H1 (cell line): ENCODE measurements around the gene IGF2R. TPM values are rescaled to one million over a fixed set of nuclear protein-coding genes. Genes with fewer than 3 reads are reported as not detected.

Experiments
- CTCF ChIA-PET: fragments of 300-600 bp; sonication (Branson Sonifier 250); formaldehyde crosslinking; loops from one replicate; lab custom pipeline; 2021; ENCODE audit not compliant: partially characterized antibody; lab: Charles Lee
- POLR2A ChIA-PET: fragments of 300-600 bp; sonication (Branson Sonifier 250); formaldehyde crosslinking; loops from one replicate; lab custom pipeline; 2021; ENCODE audit warnings: inconsistent platforms; ENCODE audit not compliant: partially characterized antibody; lab: Charles Lee
- DNase-seq, 2 experiments: peaks; one replicate each; pipeline versions ENCODE4 v3.0.0 to v3.0.0-alpha.2; 2010 to 2022; ENCODE audit warnings: low spot score in 2 of 2, low read depth in 1 of 2, mixed read lengths in 1 of 2
- FAIRE-seq: peaks from 2 replicates; lab custom pipeline; 2011; peaks lifted over from hg19 to GRCh38; lab: Jason Lieb, UNC
- H2AFZ ChIP-seq: 2 replicates; pipeline ENCODE4 v1.8.1; 2012; ENCODE audit warnings: low read length, inconsistent platforms
- H2AK5ac ChIP-seq: 2 replicates; pipeline ENCODE4 v1.6.1; 2013; ENCODE audit warnings: low read depth, low read length
- H2BK120ac ChIP-seq: replicated peaks from 2 replicates; pipeline ENCODE3; 2013; ENCODE audit warnings: low read depth, low read length, inconsistent platforms
- H2BK12ac ChIP-seq: 2 replicates; pipeline ENCODE4 v1.6.1; 2013; ENCODE audit warnings: low read depth, low read length
- H2BK15ac ChIP-seq: 2 replicates; pipeline ENCODE4 v1.6.1; 2013; ENCODE audit warnings: low read length
- H2BK20ac ChIP-seq: 2 replicates; pipeline ENCODE4 v1.6.1; 2013; ENCODE audit warnings: low read length
- H2BK5ac ChIP-seq: 2 replicates; pipeline ENCODE4 v1.6.1; 2013; ENCODE audit warnings: low read depth, low read length
- H3K14ac ChIP-seq: 2 replicates; pipeline ENCODE4 v1.6.1; 2013; ENCODE audit warnings: inconsistent platforms; ENCODE audit not compliant: insufficient read length
- H3K18ac ChIP-seq: 2 replicates; pipeline ENCODE4 v1.6.1; 2013; ENCODE audit warnings: low read length; ENCODE audit errors: extremely low read depth
- H3K23ac ChIP-seq: 2 replicates; pipeline ENCODE4 v1.6.1; 2013; ENCODE audit warnings: inconsistent platforms; ENCODE audit not compliant: insufficient read length
- H3K23me2 ChIP-seq: 2 replicates; pipeline ENCODE4 v1.6.1; 2013; ENCODE audit warnings: low read depth, low read length
- H3K27ac ChIP-seq: 2 replicates; pipeline ENCODE4 v1.6.1; 2011; ENCODE audit warnings: low read depth, low read length, inconsistent platforms
- H3K27me3 ChIP-seq, 4 experiments: replicated peaks in 1 of 4; 1 replicate in 1 of 4; 2 replicates in 3 of 4; pipeline versions ENCODE4 v1.6.1 to v1.8.1; 2011 to 2013; ENCODE audit warnings: low read length in 3 of 4, mild to moderate bottlenecking in 3 of 4, inconsistent platforms in 2 of 4, mixed read lengths in 2 of 4, moderate library complexity in 1 of 4; ENCODE audit not compliant: control insufficient read depth in 3 of 4, insufficient read depth in 3 of 4; ENCODE audit errors: extremely low read depth in 1 of 4
- H3K36me3 ChIP-seq, 4 experiments: 2 replicates each; pipeline versions ENCODE4 v1.6.1 to v1.8.1; 2011 to 2013; ENCODE audit warnings: mild to moderate bottlenecking in 4 of 4, low read length in 3 of 4, moderate library complexity in 2 of 4, control low read depth in 1 of 4, inconsistent platforms in 1 of 4; ENCODE audit not compliant: insufficient read depth in 4 of 4, control insufficient read depth in 2 of 4
- H3K4ac ChIP-seq: replicated peaks from 2 replicates; pipeline ENCODE3; 2013; ENCODE audit warnings: low read length, low read depth, mixed read lengths, inconsistent platforms; ENCODE audit not compliant: insufficient read length
- H3K4me1 ChIP-seq, 4 experiments: replicated peaks in 1 of 4; 1 replicate in 1 of 4; 2 replicates in 3 of 4; pipeline versions ENCODE4 v1.6.1 to v1.8.1; 2011 to 2013; ENCODE audit warnings: low read length in 3 of 4, inconsistent platforms in 2 of 4, mixed read lengths in 1 of 4; ENCODE audit not compliant: insufficient read depth in 4 of 4, control insufficient read depth in 3 of 4
- H3K4me2 ChIP-seq, 2 experiments: 2 replicates each; pipeline versions ENCODE4 v1.6.1 to v1.8.1; 2011 to 2013; ENCODE audit warnings: low read depth in 2 of 2, low read length in 2 of 2, control low read depth in 1 of 2, inconsistent platforms in 1 of 2, mild to moderate bottlenecking in 1 of 2; ENCODE audit not compliant: insufficient read depth in 1 of 2
- H3K4me3 ChIP-seq, 4 experiments: fragments of 200-600, 300-600 bp in 1 of 4; sonication (generic), shearing (Covaris generic), sonication (Bioruptor Twin) in 1 of 4; 2 replicates each; pipeline versions ENCODE4 v1.5.1 to v1.8.1; 2011 to 2016; ENCODE audit warnings: low read length in 4 of 4, low read depth in 3 of 4, control low read depth in 2 of 4, inconsistent platforms in 2 of 4, mild to moderate bottlenecking in 2 of 4, mixed read lengths in 1 of 4, moderate library complexity in 1 of 4; ENCODE audit not compliant: insufficient read depth in 2 of 4; ENCODE audit errors: extremely low read depth in 1 of 4
- H3K56ac ChIP-seq: replicated peaks from 2 replicates; pipeline ENCODE3; 2013; ENCODE audit warnings: low read depth, mild to moderate bottlenecking, mixed read lengths, low read length, inconsistent platforms; ENCODE audit not compliant: insufficient read length
- H3K79me1 ChIP-seq: 2 replicates; pipeline ENCODE4 v1.6.1; 2013; ENCODE audit warnings: low read depth, low read length, control low read depth
- H3K79me2 ChIP-seq, 2 experiments: 2 replicates each; pipeline versions ENCODE4 v1.6.1 to v1.8.1; 2012 to 2013; ENCODE audit warnings: low read length in 2 of 2, mild to moderate bottlenecking in 2 of 2, inconsistent platforms in 1 of 2; ENCODE audit not compliant: insufficient read depth in 2 of 2, control insufficient read depth in 1 of 2
- H3K9ac ChIP-seq, 4 experiments: replicated peaks in 1 of 4; 1 replicate in 1 of 4; 2 replicates in 3 of 4; pipeline versions ENCODE4 v1.6.1 to v1.8.1; 2011 to 2013; ENCODE audit warnings: low read depth in 3 of 4, low read length in 3 of 4, control low read depth in 2 of 4, mild to moderate bottlenecking in 2 of 4, moderate library complexity in 2 of 4, inconsistent platforms in 1 of 4; ENCODE audit errors: extremely low read depth in 1 of 4
- H3K9me3 ChIP-seq, 2 experiments: 2 replicates each; pipeline versions ENCODE4 v1.6.1 to v1.8.1; 2012 to 2013; ENCODE audit warnings: mild to moderate bottlenecking in 2 of 2, moderate library complexity in 2 of 2, control low read depth in 1 of 2, inconsistent platforms in 1 of 2, low read depth in 1 of 2, low read length in 1 of 2, mixed read lengths in 1 of 2; ENCODE audit not compliant: insufficient read depth in 2 of 2
- H4K20me1 ChIP-seq, 2 experiments: replicated peaks in 1 of 2; 2 replicates each; pipeline versions ENCODE3 to v1.8.1; 2011 to 2013; ENCODE audit warnings: inconsistent platforms in 2 of 2, low read length in 2 of 2, mild to moderate bottlenecking in 1 of 2; ENCODE audit not compliant: insufficient read depth in 2 of 2, control insufficient read depth in 1 of 2
- H4K5ac ChIP-seq: 2 replicates; pipeline ENCODE4 v1.6.1; 2013; ENCODE audit warnings: low read length, low read depth, mixed read lengths, inconsistent platforms; ENCODE audit not compliant: insufficient read length
- H4K8ac ChIP-seq: 2 replicates; pipeline ENCODE4 v1.8.0; 2013; ENCODE audit warnings: mild to moderate bottlenecking, moderate library complexity, low read length, inconsistent platforms; ENCODE audit not compliant: insufficient read depth; ENCODE audit errors: extremely low read depth
- H4K91ac ChIP-seq: replicated peaks from 2 replicates; pipeline ENCODE3; 2013; ENCODE audit warnings: low read length, mixed read lengths, inconsistent platforms; ENCODE audit not compliant: insufficient read length
- EGR1 ChIP-seq: IDR thresholded peaks from 2 replicates; pipeline ENCODE4 v1.6.1; 2011; ENCODE audit warnings: low read depth, low read length, borderline replicate concordance
- HDAC2 ChIP-seq, 2 experiments: fragments of 300-600 bp in 1 of 2; sonication (generic) in 1 of 2; IDR thresholded peaks; 2 replicates each; pipeline ENCODE4 v1.6.1; 2011 to 2012; ENCODE audit warnings: low read depth in 2 of 2, low read length in 2 of 2, mild to moderate bottlenecking in 2 of 2, moderate library complexity in 2 of 2, borderline replicate concordance in 1 of 2, inconsistent platforms in 1 of 2
- KDM4A ChIP-seq: IDR thresholded peaks from one replicate; pipeline ENCODE4 v1.7.1; 2012; ENCODE audit warnings: low read depth, mild to moderate bottlenecking, moderate library complexity, low read length, inconsistent platforms; ENCODE audit not compliant: severe bottlenecking
- KDM5A ChIP-seq: fragments of 200-600 bp; IDR thresholded peaks from 2 replicates; pipeline ENCODE4 v1.7.1; 2012; ENCODE audit warnings: mild to moderate bottlenecking, low read length, inconsistent platforms, mixed read lengths
- MAFK ChIP-seq: IDR thresholded peaks from 2 replicates; pipeline ENCODE4 v1.6.1; 2012; ENCODE audit warnings: low read depth, mild to moderate bottlenecking, improper control_type of control experiment, low read length
- NANOG ChIP-seq: IDR thresholded peaks from 2 replicates; pipeline ENCODE4 v1.6.1; 2011; ENCODE audit warnings: low read length, low read depth, mild to moderate bottlenecking, inconsistent platforms; ENCODE audit not compliant: insufficient read depth, poor library complexity, severe bottlenecking
- POLR2AphosphoS5 ChIP-seq: IDR thresholded peaks from 2 replicates; pipeline ENCODE4 v1.6.1; 2011; ENCODE audit warnings: low read depth, low read length
- RAD21 ChIP-seq, 2 experiments: IDR thresholded peaks in 1 of 2; conservative IDR thresholded peaks in 1 of 2; 2 replicates each; pipeline ENCODE4 v1.6.1; 2011; ENCODE audit warnings: low read depth in 2 of 2, low read length in 2 of 2, improper control_type of control experiment in 1 of 2, inconsistent platforms in 1 of 2, mild to moderate bottlenecking in 1 of 2, moderate library complexity in 1 of 2
- RBBP5 ChIP-seq: IDR thresholded peaks from 2 replicates; pipeline ENCODE4 v1.7.1; 2012; ENCODE audit warnings: low read depth, mild to moderate bottlenecking, inconsistent platforms, low read length, moderate library complexity, borderline replicate concordance
- SIRT6 ChIP-seq: IDR thresholded peaks from one replicate; pipeline ENCODE4 v1.7.1; 2012; ENCODE audit warnings: low read length, inconsistent platforms
- TBP ChIP-seq: IDR thresholded peaks from 2 replicates; pipeline ENCODE4 v1.6.1; 2011; ENCODE audit warnings: low read depth, low read length, improper control_type of control experiment
- TCF12 ChIP-seq: IDR thresholded peaks from 2 replicates; pipeline ENCODE4 v1.6.1; 2011; ENCODE audit warnings: low read depth, mild to moderate bottlenecking, low read length
- WGBS, 2 experiments: shearing (Covaris generic) in 1 of 2; methylation state at CpG; one replicate each; pipeline versions ENCODE4 v1.1.6 to v1.1.7; 2013 to 2015; ENCODE audit warnings: low lambda C conversion rate in 2 of 2, mixed read lengths in 2 of 2, inconsistent platforms in 1 of 2, low coverage in 1 of 2, missing lambda C conversion rate in 1 of 2; ENCODE audit not compliant: insufficient replicate concordance in 2 of 2, insufficient coverage in 1 of 2, insufficient read length in 1 of 2; ENCODE audit errors: extremely low coverage in 1 of 2, missing lambda C conversion rate in 1 of 2; 5-methylcytosine and 5-hydroxymethylcytosine counted together
- polyA plus RNA-seq, 7 experiments: library from polyadenylated mRNA; depleted of rRNA in 3 of 7; stranded (reverse) in 5 of 7; unstranded in 2 of 7; fragments of >200 nt in 5 of 7; fragments of 200-250 nt in 2 of 7; gene quantifications; 1 replicate in 5 of 7; 2 replicates in 1 of 7; 4 replicates in 1 of 7; pipeline versions ENCODE4 v1.2.1 to v1.2.3, GENCODE V29; 2011 to 2013; ENCODE audit warnings: missing spikeins in 2 of 7, mixed read lengths in 2 of 7
- total RNA-seq: library from RNA; stranded (reverse); fragmentation: NEBNext Ultra II Directional; extraction: Animal tissue kit (Norgen Biotek cat#: 25700); gene quantifications from 2 replicates; pipeline ENCODE4 v1.2.1, GENCODE V29; 2021

The IGF2R gene
- total and polyA plus RNA-seq, 2 of the 8 experiments (the other 6 are each of a cell fraction or from before 2014, with no cell fraction given), result 20.6 to 74.1 TPM

GRCh38 chr6:160101277-160102205 is 132.7 kb downstream of the IGF2R start:
- Histone ChIP-seq H3K27ac (no peak overlapping the region), H3K79me1 (no peaks in the 10 kb centered on the region; the same call in 1 of the 2 replicates), H2AFZ (no peak overlapping the region), H3K4ac (no peak overlapping the region), H3K56ac (no peak overlapping the region), H2AK5ac (no peak overlapping the region), H3K4me1 (no peaks in the 10 kb centered on the region; a peak in 1 of 7 replicates), H3K79me2 (no peaks in the 10 kb centered on the region), H3K23ac (no peak overlapping the region), H3K23me2 (no peaks in the 10 kb centered on the region), H2BK20ac (no peak overlapping the region), H4K20me1 (peaks cover 0 to 8% of the 10 kb centered on the region in 2 experiments), H3K14ac (no peak overlapping the region), H3K4me2 (no peak overlapping the region), H3K4me3 (no peak overlapping the region), H2BK5ac (no peak overlapping the region), H2BK120ac (no peak overlapping the region), H2BK15ac (no peak overlapping the region), H2BK12ac (no peak overlapping the region), H3K9me3 (no peaks in the 10 kb centered on the region), H4K91ac (no peak overlapping the region), H3K36me3 (peaks cover 10 to 41% (median 33%) of the 10 kb centered on the region in 4 experiments), H4K5ac (no peak overlapping the region), H3K18ac (no peak overlapping the region), H3K9ac (no peak overlapping the region), H4K8ac (no peak overlapping the region), H3K27me3 (no peaks in the 10 kb centered on the region)
- FAIRE-seq (no peak), DNase-seq (no peak)
- WGBS, 2 experiments, result 94% methylated on average over 23 of the region's 23 CpGs; no CpG with 5 or more reads in 1 of the 2 experiments
- POLR2A ChIA-PET, result no interaction called here
- CTCF ChIA-PET, result interaction anchor here (0.6 to 2.5 kb wide), 9 partner anchors 11 to 418 kb away, joined by 3 to 11 read pairs (median 5); no protein-coding TSS in a partner anchor
- TF ChIP-seq MAFK, result no peak
- TF ChIP-seq POLR2AphosphoS5, result no peak
- TF ChIP-seq RBBP5, result no peak
- TF ChIP-seq TCF12, result no peak
- no peak for TF ChIP-seq NANOG
- TF ChIP-seq EGR1, result no peak
- TF ChIP-seq KDM4A, result no peak
- TF ChIP-seq HDAC2 (IDR thresholded peaks at IDR 0.05; ENCODE audit: borderline replicate concordance in 1 of 2, low read depth in 2 of 2, low read length in 2 of 2), result no peak
- TF ChIP-seq TBP, result no peak
- TF ChIP-seq RAD21 (IDR thresholded peaks at IDR 0.05 in 1 of 2, conservative IDR thresholded peaks at IDR 0.05 in 1 of 2; ENCODE audit: low read depth in 2 of 2, low read length in 2 of 2), result no peak
- no peak for TF ChIP-seq KDM5A
- TF ChIP-seq SIRT6, result no peak
